HepG2 (cell line): ENCODE results near the gene TAF6L. TPM values are rescaled to one million over a fixed set of nuclear protein-coding genes. Genes with fewer than 3 reads are reported as not detected.

ENCODE experiments used
- ATAD3A ChIP-seq: sonication (generic); formaldehyde crosslinking; IDR thresholded peaks from 2 replicates; pipeline ENCODE4 v1.4.0; 2020; ENCODE audit warnings: missing genetic modification reagents
- DMTF1 ChIP-seq: sonication (generic); formaldehyde crosslinking; IDR thresholded peaks from 2 replicates; pipeline ENCODE4 v1.4.0; 2020; ENCODE audit warnings: mild to moderate bottlenecking, missing genetic modification reagents
- DPF2 ChIP-seq: sonication (generic); formaldehyde crosslinking; IDR thresholded peaks from 2 replicates; pipeline ENCODE4 v1.4.0; 2020; ENCODE audit warnings: mild to moderate bottlenecking, low read depth, missing genetic modification reagents, borderline replicate concordance
- FOXJ3 ChIP-seq: sonication (generic); formaldehyde crosslinking; IDR thresholded peaks from 2 replicates; pipeline ENCODE4 v1.4.0; 2020; ENCODE audit warnings: missing genetic modification reagents, mild to moderate bottlenecking, borderline replicate concordance
- ISX ChIP-seq: sonication (generic); formaldehyde crosslinking; conservative IDR thresholded peaks from 2 replicates; pipeline ENCODE4 v1.5.0; 2020; ENCODE audit warnings: missing genetic modification reagents
- KLF11 ChIP-seq: IDR thresholded peaks from 2 replicates; pipeline ENCODE4 v1.6.1; 2016; ENCODE audit warnings: missing compliant biosample characterization
- MTERF4 ChIP-seq: sonication (generic); formaldehyde crosslinking; IDR thresholded peaks from 2 replicates; pipeline ENCODE4 v1.8.0; 2023; ENCODE audit warnings: mild to moderate bottlenecking, missing genetic modification reagents
- NCOA2 ChIP-seq: sonication (generic); formaldehyde crosslinking; IDR thresholded peaks from 2 replicates; pipeline ENCODE4 v1.8.0; 2022; ENCODE audit warnings: inconsistent platforms
- REXO4 ChIP-seq: sonication (generic); formaldehyde crosslinking; IDR thresholded peaks from 2 replicates; pipeline ENCODE4 v1.8.0; 2022; ENCODE audit warnings: missing genetic modification reagents, mild to moderate bottlenecking, borderline replicate concordance
- SMC3 ChIP-seq: IDR thresholded peaks from 2 replicates; pipeline ENCODE4 v1.6.1; 2011; ENCODE audit warnings: low read length, improper control_type of control experiment
- TEAD3 ChIP-seq: optimal IDR thresholded peaks from 2 replicates; pipeline ENCODE3; 2016; ENCODE audit warnings: borderline replicate concordance
- TRIM24 ChIP-seq: sonication (generic); formaldehyde crosslinking; IDR thresholded peaks from 2 replicates; pipeline ENCODE4 v1.8.0; 2022; ENCODE audit warnings: mild to moderate bottlenecking, missing genetic modification reagents
- ZBTB26 ChIP-seq: IDR thresholded peaks from 2 replicates; pipeline ENCODE4 v1.6.1; 2016; ENCODE audit warnings: missing compliant biosample characterization, missing genetic modification reagents, borderline replicate concordance
- ZMYM4 ChIP-seq: sonication (generic); formaldehyde crosslinking; IDR thresholded peaks from 2 replicates; pipeline ENCODE4 v1.8.1; 2023; ENCODE audit warnings: mild to moderate bottlenecking, missing genetic modification reagents
- ZNF556 ChIP-seq: sonication (generic); formaldehyde crosslinking; IDR thresholded peaks from 2 replicates; pipeline ENCODE4 v1.4.0; 2020; ENCODE audit warnings: mild to moderate bottlenecking, missing genetic modification reagents, borderline replicate concordance
- ZNF577 ChIP-seq: sonication (generic); formaldehyde crosslinking; IDR thresholded peaks from 2 replicates; pipeline ENCODE4 v1.4.0; 2020; ENCODE audit warnings: mild to moderate bottlenecking, low read depth, missing genetic modification reagents, borderline replicate concordance
- ZNF703 ChIP-seq: sonication (generic); formaldehyde crosslinking; IDR thresholded peaks from 2 replicates; pipeline ENCODE4 v1.5.1; 2020; ENCODE audit warnings: missing genetic modification reagents, mild to moderate bottlenecking, moderate library complexity, borderline replicate concordance
- ZNF800 ChIP-seq: sonication (generic); formaldehyde crosslinking; IDR thresholded peaks from 2 replicates; pipeline ENCODE4 v1.4.0; 2020; ENCODE audit warnings: missing genetic modification reagents
- ZNF883 ChIP-seq: sonication (generic); formaldehyde crosslinking; IDR thresholded peaks from 2 replicates; pipeline ENCODE4 v1.5.1; 2020; ENCODE audit warnings: mild to moderate bottlenecking, missing genetic modification reagents; ENCODE audit errors: not compliant biosample characterization
- ZSCAN31 ChIP-seq: sonication (generic); formaldehyde crosslinking; IDR thresholded peaks from 2 replicates; pipeline ENCODE4 v1.5.0; 2020; ENCODE audit warnings: low read depth, mild to moderate bottlenecking, missing genetic modification reagents
- polyA plus RNA-seq, 8 experiments: library from polyadenylated mRNA; depleted of rRNA in 3 of 8; stranded (reverse) in 7 of 8; unstranded in 1 of 8; fragments of >200 nt; fragmentation: Illumina TruSeq in 4 of 8; extraction: Trizol in 4 of 8; gene quantifications; 2 replicates each; pipeline versions ENCODE4 v1.2.1 to v1.2.3, GENCODE V29; 2011 to 2016; ENCODE audit warnings: low read depth in 4 of 8, missing spikeins in 1 of 8, mixed read lengths in 1 of 8; ENCODE audit not compliant: insufficient read depth in 1 of 8
- total RNA-seq, 5 experiments: library from RNA; depleted of rRNA; stranded (reverse); fragments of >200 nt; fragmentation: Illumina TruSeq; extraction: Trizol; gene quantifications; 2 replicates each; pipeline ENCODE4 v1.2.3, GENCODE V29; 2016; ENCODE audit warnings: low read depth in 1 of 5
- TF ChIP-seq, protein P1 (sequence below): sonication (generic); formaldehyde crosslinking; IDR thresholded peaks from 2 replicates; pipeline ENCODE4 v1.8.0; 2022; ENCODE audit warnings: mild to moderate bottlenecking, missing genetic modification reagents; ENCODE audit not compliant: insufficient replicate concordance

The TAF6L gene
- total and polyA plus RNA-seq, 2 of the 13 experiments (the other 11 are each of a cell fraction or from before 2014, with no cell fraction given), result 12.6 to 19.4 TPM

- no peak for TF ChIP-seq ISX (CRISPR knock-in tag)
- no peak for TF ChIP-seq ATAD3A (CRISPR knock-in tag)
- TF ChIP-seq KLF11, result peak; percentile 84; the same call in 1 of the 2 replicates
- TF ChIP-seq TEAD3 (CRISPR knock-in tag), result peak; percentile 57
- no peak for TF ChIP-seq ZNF703 (CRISPR knock-in tag)
- peak; percentile 96 for TF ChIP-seq ZMYM4 (CRISPR knock-in tag)
- TF ChIP-seq ZNF883 (CRISPR knock-in tag), result peak; percentile 93
- TF ChIP-seq ZBTB26, result peak; percentile 84
- no peak for TF ChIP-seq DPF2 (CRISPR knock-in tag)
- peak; percentile 77 for TF ChIP-seq NCOA2 (CRISPR knock-in tag)
- TF ChIP-seq ZNF800 (CRISPR knock-in tag), result peak; percentile 77
- TF ChIP-seq SMC3, result no peak
- TF ChIP-seq, protein P1, sequence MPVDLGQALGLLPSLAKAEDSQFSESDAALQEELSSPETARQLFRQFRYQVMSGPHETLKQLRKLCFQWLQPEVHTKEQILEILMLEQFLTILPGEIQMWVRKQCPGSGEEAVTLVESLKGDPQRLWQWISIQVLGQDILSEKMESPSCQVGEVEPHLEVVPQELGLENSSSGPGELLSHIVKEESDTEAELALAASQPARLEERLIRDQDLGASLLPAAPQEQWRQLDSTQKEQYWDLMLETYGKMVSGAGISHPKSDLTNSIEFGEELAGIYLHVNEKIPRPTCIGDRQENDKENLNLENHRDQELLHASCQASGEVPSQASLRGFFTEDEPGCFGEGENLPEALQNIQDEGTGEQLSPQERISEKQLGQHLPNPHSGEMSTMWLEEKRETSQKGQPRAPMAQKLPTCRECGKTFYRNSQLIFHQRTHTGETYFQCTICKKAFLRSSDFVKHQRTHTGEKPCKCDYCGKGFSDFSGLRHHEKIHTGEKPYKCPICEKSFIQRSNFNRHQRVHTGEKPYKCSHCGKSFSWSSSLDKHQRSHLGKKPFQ (CRISPR knock-in tag), result no peak
- TF ChIP-seq MTERF4 (CRISPR knock-in tag), result peak; percentile 68
- TF ChIP-seq ZNF556, result peak; percentile 90; the same call in 1 of the 2 replicates
- TF ChIP-seq DMTF1 (CRISPR knock-in tag), result no peak
- no peak for TF ChIP-seq ZNF577
- no peak for TF ChIP-seq TRIM24 (CRISPR knock-in tag)
- TF ChIP-seq FOXJ3 (CRISPR knock-in tag), result no peak
- TF ChIP-seq REXO4, result no peak
- peak; percentile 96 for TF ChIP-seq ZSCAN31 (CRISPR knock-in tag)
These were observed 34.1 kb downstream of the TAF6L start, which contains the start of gene NXF1 (continued) for GRCh38 chr11:62805076-62805892.
